Esophagus muscularis mucosa (tissue), 3 donors: Measurements from ENCODE around the gene GPATCH2.

Source experiments
- POLR2A ChIP-seq: fragments of 450-650 bp; IDR thresholded peaks from one replicate; pipeline ENCODE4 v1.6.1; 2017; ENCODE audit warnings: antibody characterized with exemption, moderate library complexity, mild to moderate bottlenecking, low read depth
- TF ChIP-seq, protein P1 (sequence below), 3 experiments: fragments of 200-600 bp in 2 of 3; fragments of 450-650 bp in 1 of 3; sonication (generic) in 2 of 3; IDR thresholded peaks; one replicate each; pipeline ENCODE4 v1.5.1; 2017 to 2019; ENCODE audit warnings: antibody characterized with exemption in 3 of 3, mild to moderate bottlenecking in 2 of 3, moderate library complexity in 1 of 3

- TF ChIP-seq, protein P1, sequence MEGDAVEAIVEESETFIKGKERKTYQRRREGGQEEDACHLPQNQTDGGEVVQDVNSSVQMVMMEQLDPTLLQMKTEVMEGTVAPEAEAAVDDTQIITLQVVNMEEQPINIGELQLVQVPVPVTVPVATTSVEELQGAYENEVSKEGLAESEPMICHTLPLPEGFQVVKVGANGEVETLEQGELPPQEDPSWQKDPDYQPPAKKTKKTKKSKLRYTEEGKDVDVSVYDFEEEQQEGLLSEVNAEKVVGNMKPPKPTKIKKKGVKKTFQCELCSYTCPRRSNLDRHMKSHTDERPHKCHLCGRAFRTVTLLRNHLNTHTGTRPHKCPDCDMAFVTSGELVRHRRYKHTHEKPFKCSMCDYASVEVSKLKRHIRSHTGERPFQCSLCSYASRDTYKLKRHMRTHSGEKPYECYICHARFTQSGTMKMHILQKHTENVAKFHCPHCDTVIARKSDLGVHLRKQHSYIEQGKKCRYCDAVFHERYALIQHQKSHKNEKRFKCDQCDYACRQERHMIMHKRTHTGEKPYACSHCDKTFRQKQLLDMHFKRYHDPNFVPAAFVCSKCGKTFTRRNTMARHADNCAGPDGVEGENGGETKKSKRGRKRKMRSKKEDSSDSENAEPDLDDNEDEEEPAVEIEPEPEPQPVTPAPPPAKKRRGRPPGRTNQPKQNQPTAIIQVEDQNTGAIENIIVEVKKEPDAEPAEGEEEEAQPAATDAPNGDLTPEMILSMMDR (IDR thresholded peaks at IDR 0.05) = no peak
- no peak for TF ChIP-seq POLR2A
These were observed 251.6 kb downstream of the GPATCH2 start for GRCh38 chr1:217379336-217379735.
